Adrenal gland (tissue), 5 donors: ENCODE results near the gene GCG.

Experiments
- POLR2A ChIP-seq, 2 donors: fragments of 450-650 bp; IDR thresholded peaks; one replicate each; pipeline ENCODE4 v1.6.1; 2017; ENCODE audit warnings: antibody characterized with exemption in 2 of 2, mild to moderate bottlenecking in 2 of 2, moderate library complexity in 1 of 2
- TF ChIP-seq, protein P1 (sequence below), 6 experiments: fragments of 450-650 bp in 4 of 6; fragments of 200-600 bp in 2 of 6; sonication (generic) in 1 of 6; IDR thresholded peaks; 1 replicate in 5 of 6; 2 replicates in 1 of 6; pipeline versions ENCODE4 v1.5.1 to v1.8.0; 2016 to 2021; ENCODE audit warnings: antibody characterized with exemption in 6 of 6, mild to moderate bottlenecking in 2 of 6, moderate library complexity in 1 of 6
- donor health status: DM: no; HTN: no; CAD: no.

DNA sequence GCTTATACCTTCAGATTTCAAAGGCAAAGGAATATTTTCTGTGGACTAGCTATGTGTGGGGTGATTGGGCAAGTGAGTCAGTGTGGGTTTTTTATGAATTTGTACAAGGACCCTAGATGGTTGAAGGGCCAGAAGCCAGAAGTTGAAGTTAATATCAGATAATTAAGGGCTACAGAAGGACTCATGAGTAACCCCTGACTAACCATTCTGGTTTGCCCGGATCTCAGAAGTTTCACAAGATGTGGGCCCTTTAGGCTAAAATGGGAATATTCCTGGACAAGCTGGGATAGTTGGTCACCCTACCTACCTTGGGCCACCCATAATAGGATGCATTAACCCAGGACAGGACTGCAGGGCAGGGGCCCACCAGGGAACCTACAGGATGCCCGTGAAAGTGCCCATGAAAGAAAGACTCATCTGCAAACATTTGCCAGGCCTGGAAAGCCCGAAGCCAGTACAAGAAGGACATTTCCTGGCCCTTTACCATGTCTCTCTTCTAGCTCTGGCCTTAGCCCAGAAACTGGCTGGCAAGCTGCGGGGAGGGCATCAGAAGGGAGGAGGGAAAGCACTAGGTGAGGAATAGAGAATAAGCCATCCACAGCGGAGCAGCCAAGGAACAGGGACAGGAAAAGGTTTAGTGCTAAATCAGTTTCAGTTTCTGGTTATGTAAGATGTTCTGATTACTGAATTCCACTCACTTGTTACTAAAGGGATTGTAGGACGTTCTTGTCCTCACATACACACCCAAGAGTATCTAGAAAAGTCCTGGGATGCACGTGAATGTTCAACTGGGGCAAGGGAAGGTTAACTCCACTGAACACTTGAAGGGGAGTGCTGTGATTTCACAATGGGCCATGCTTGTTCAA is 33.6 kb downstream of the GCG start:
- TF ChIP-seq, protein P1, sequence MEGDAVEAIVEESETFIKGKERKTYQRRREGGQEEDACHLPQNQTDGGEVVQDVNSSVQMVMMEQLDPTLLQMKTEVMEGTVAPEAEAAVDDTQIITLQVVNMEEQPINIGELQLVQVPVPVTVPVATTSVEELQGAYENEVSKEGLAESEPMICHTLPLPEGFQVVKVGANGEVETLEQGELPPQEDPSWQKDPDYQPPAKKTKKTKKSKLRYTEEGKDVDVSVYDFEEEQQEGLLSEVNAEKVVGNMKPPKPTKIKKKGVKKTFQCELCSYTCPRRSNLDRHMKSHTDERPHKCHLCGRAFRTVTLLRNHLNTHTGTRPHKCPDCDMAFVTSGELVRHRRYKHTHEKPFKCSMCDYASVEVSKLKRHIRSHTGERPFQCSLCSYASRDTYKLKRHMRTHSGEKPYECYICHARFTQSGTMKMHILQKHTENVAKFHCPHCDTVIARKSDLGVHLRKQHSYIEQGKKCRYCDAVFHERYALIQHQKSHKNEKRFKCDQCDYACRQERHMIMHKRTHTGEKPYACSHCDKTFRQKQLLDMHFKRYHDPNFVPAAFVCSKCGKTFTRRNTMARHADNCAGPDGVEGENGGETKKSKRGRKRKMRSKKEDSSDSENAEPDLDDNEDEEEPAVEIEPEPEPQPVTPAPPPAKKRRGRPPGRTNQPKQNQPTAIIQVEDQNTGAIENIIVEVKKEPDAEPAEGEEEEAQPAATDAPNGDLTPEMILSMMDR (IDR thresholded peaks at IDR 0.05), result no peak
- no peak for TF ChIP-seq POLR2A (IDR thresholded peaks at IDR 0.05)
